Kidney (tissue), 22 donors: Measurements from ENCODE around the gene OR10K2. TPM values are rescaled to one million over a fixed set of nuclear protein-coding genes. Genes with fewer than 3 reads are reported as not detected.

Experiments used
- DNase-seq, 5 donors: peaks; one replicate each; pipeline ENCODE4 v3.0.0-alpha.2; 2013 to 2020
- FAIRE-seq: peaks from 2 replicates; lab custom pipeline; 2012; peaks lifted over from hg19 to GRCh38; lab: Jason Lieb, UNC
- H3K27ac ChIP-seq, 2 donors: one replicate each; pipeline ENCODE4 v1.7.0; 2013; ENCODE audit warnings: low read depth in 2 of 2, low read length in 2 of 2, inconsistent platforms in 1 of 2
- H3K27me3 ChIP-seq: one replicate; pipeline ENCODE4 v1.7.1; 2013; ENCODE audit warnings: low read length, inconsistent platforms; ENCODE audit not compliant: control insufficient read depth, insufficient read depth
- H3K36me3 ChIP-seq, 3 donors: one replicate each; pipeline versions ENCODE4 v1.7.0 to v1.7.1; 2013; ENCODE audit warnings: low read length in 3 of 3, control low read depth in 1 of 3, inconsistent platforms in 1 of 3; ENCODE audit not compliant: insufficient read depth in 3 of 3, control insufficient read depth in 2 of 3
- H3K4me1 ChIP-seq, 3 donors: one replicate each; pipeline versions ENCODE4 v1.7.0 to v1.7.1; 2013; ENCODE audit warnings: low read length in 3 of 3, inconsistent platforms in 1 of 3, low read depth in 1 of 3; ENCODE audit not compliant: control insufficient read depth in 2 of 3, insufficient read depth in 2 of 3
- H3K4me3 ChIP-seq, 3 donors: one replicate each; pipeline versions ENCODE4 v1.7.0 to v1.8.1; 2013; ENCODE audit warnings: low read length in 3 of 3, control low read depth in 1 of 3, inconsistent platforms in 1 of 3
- H3K9ac ChIP-seq, 3 donors: one replicate each; pipeline versions ENCODE4 v1.7.0 to v1.7.1; 2013; ENCODE audit warnings: low read length in 3 of 3, control low read depth in 1 of 3, inconsistent platforms in 1 of 3
- H3K9me3 ChIP-seq, 3 donors: one replicate each; pipeline versions ENCODE4 v1.7.0 to v1.7.1; 2013; ENCODE audit warnings: low read length in 3 of 3, control low read depth in 1 of 3, inconsistent platforms in 1 of 3; ENCODE audit not compliant: control insufficient read depth in 2 of 3, insufficient read depth in 1 of 3
- CTCF ChIP-seq: IDR thresholded peaks from 3 replicates; pipeline ENCODE4 v1.5.1; 2012; ENCODE audit warnings: mild to moderate bottlenecking, moderate library complexity, borderline replicate concordance; ENCODE audit not compliant: insufficient read depth; ENCODE audit errors: extremely low read depth
- intact Hi-C: fragments of 100-400 bp; cut with DNase I; formaldehyde crosslinking; loops from one replicate; pipeline ENCODE4 v1.11.1; 2022
- long read RNA-seq, 10 donors: library from polyadenylated mRNA in 1 of 10; unstranded in 1 of 10; transcript quantifications; one replicate each; pipeline ENCODE4 v2.0.0 and lab custom pipeline, GENCODE V29; 2021 to 2026
- polyA plus RNA-seq: library from polyadenylated mRNA; stranded (reverse); fragments of 350-450 nt; fragmentation: Illumina TruSeq; extraction: RNeasy Lipid Tissue Mini Kit (QIAGEN cat#74804); gene quantifications from one replicate; pipeline ENCODE4 v1.2.3, GENCODE V29; 2014; ENCODE audit warnings: low read depth, low replicate concordance; ENCODE audit not compliant: insufficient read depth
- total RNA-seq: library from RNA; stranded (reverse); fragmentation: NEBNext Ultra II Directional; extraction: Animal tissue kit (Norgen Biotek cat#: 25700); gene quantifications from one replicate; pipeline ENCODE4 v1.2.1, GENCODE V29; 2021
- donor health status: control.
- donor health status: control.
- donor health status: control.
- donor health status: control.
- donor health status: control.
- donor health status: DM: yes; HTN: yes; CAD: no.
- donor health status: Normal renal cell carcinoma (clear cell type).

The OR10K2 gene
- not detected for total RNA-seq
- polyA plus RNA-seq: not detected
- long read RNA-seq, donor 1: 0 reads
- long read RNA-seq, donor 2: 0 reads
- long read RNA-seq, donor 3: 0 reads
- long read RNA-seq, donor 4: 0 reads
- long read RNA-seq, donor 5: 0 reads
- long read RNA-seq, donor 6: 0 reads
- long read RNA-seq, donor 7: 0 reads
- long read RNA-seq, donor 8: 0 reads
- long read RNA-seq, donor 9: 0 reads
- long read RNA-seq, donor 10: 0 reads

- TF ChIP-seq CTCF: no peak
Observed at GRCh38 chr1:158426137-158426536, at the start of gene OR10K2. OR10K2 (minus strand) TSS chr1:158426237; CDS start chr1:158420866, 5,371 bp downstream.

GRCh38 chr1:158471920-158472319 is 45.9 kb upstream of the OR10K2 start, which contains the start of gene OR10R2:
OR10R2 (plus strand) TSS chr1:158472220; CDS start chr1:158472326, 106 bp downstream.
- Histone ChIP-seq H3K4me3 (no peak within 1 kb of the TSS), H3K27ac (no peak within 1 kb of the TSS), H3K9me3 (peaks cover 0 to 2% (median 0%) of the 10 kb centered on the region in 3 donors), H3K4me1 (no peaks in the 10 kb centered on the region), H3K27me3 (no peaks in the 10 kb centered on the region), H3K9ac (no peak within 1 kb of the TSS), H3K36me3 (no peaks in the 10 kb centered on the region)
- DNase-seq: no peak
- no peak for FAIRE-seq
- no peak for TF ChIP-seq CTCF
- intact Hi-C loops: no loop called here

More at GRCh38 chr1:158426137-158426536, at the start of gene OR10K2:
- Histone ChIP-seq H3K9ac (no peak within 1 kb of the TSS), H3K4me1 (no peaks in the 10 kb centered on the region), H3K9me3 (peaks cover 0 to 3% (median 0%) of the 10 kb centered on the region in 3 donors), H3K36me3 (no peaks in the 10 kb centered on the region), H3K27ac (no peak within 1 kb of the TSS), H3K27me3 (no peaks in the 10 kb centered on the region), H3K4me3 (no peak within 1 kb of the TSS)
- intact Hi-C loops: no loop called here
- DNase-seq: no peak
- FAIRE-seq: no peak

GRCh38 chr1:158461534-158461933 is 35.5 kb upstream of the OR10K2 start, which contains the start of gene OR10K1:
OR10K1 (plus strand) TSS chr1:158461834; CDS start chr1:158465562, 3,728 bp downstream.
- intact Hi-C loops: no loop called here
- Histone ChIP-seq H3K9ac (no peak within 1 kb of the TSS), H3K4me1 (no peaks in the 10 kb centered on the region), H3K27me3 (no peaks in the 10 kb centered on the region), H3K4me3 (no peak within 1 kb of the TSS), H3K27ac (no peak within 1 kb of the TSS), H3K9me3 (no peaks in the 10 kb centered on the region), H3K36me3 (no peaks in the 10 kb centered on the region)
- no peak for FAIRE-seq
- DNase-seq: no peak
- no peak for TF ChIP-seq CTCF
